ENCODE data around the gene PSMB7. TPM values are rescaled to one million over a fixed set of nuclear protein-coding genes. Genes with fewer than 3 reads are reported as not detected.
A peak's percentile ranks its signal among the peaks of the same experiment; 100 is the strongest.

Gene PSMB7
- total and polyA plus RNA-seq, 2 of the 8 experiments (the other 6 are each of a cell fraction or from before 2014, with no cell fraction given), result 222 to 357 TPM

- peak overlapping the region in 1 of 4 experiments; percentile 63; a peak in 1 of 8 replicates for H3K4me3 ChIP-seq (ENCODE audit: extremely low read depth in 1 of 4, insufficient read depth in 2 of 4, low read depth in 3 of 4, low read length in 4 of 4)
- FAIRE-seq, result no peak
- TF ChIP-seq ATF2 (IDR thresholded peaks at IDR 0.05; ENCODE audit: low read length), result no peak
- no peak for TF ChIP-seq E2F6 (IDR thresholded peaks at IDR 0.05)
- TF ChIP-seq ASH2L (IDR thresholded peaks at IDR 0.05; ENCODE audit: low read length), result peak; percentile 1
- TF ChIP-seq POLR2A (IDR thresholded peaks at IDR 0.05; ENCODE audit: control extremely low read depth in 1 of 2, low read depth in 2 of 2, low read length in 2 of 2), result no peak
Measured at GRCh38 chr9:124449381-124450151, 34.3 kb upstream of the PSMB7 start.

More at GRCh38 chr9:124449381-124450151, 34.3 kb upstream of the PSMB7 start:
- H4K20me1 ChIP-seq (replicated peaks in 1 of 2; ENCODE audit: control insufficient read depth in 1 of 2, insufficient read depth in 2 of 2, low read length in 2 of 2), result no peaks in the 10 kb centered on the region
- no peak overlapping the region for H2BK20ac ChIP-seq (ENCODE audit: low read length)
- peak overlapping the region; percentile 23; the same call in 1 of the 2 replicates for H2BK12ac ChIP-seq (ENCODE audit: low read depth, low read length)
- no peak overlapping the region for H3K56ac ChIP-seq (replicated peaks; ENCODE audit: insufficient read length, low read depth, low read length)
- H3K14ac ChIP-seq (ENCODE audit: insufficient read length), result no peak overlapping the region
- peak overlapping the region; percentile 13; the same call in 1 of the 2 replicates for H2BK15ac ChIP-seq (ENCODE audit: low read length)
- H4K5ac ChIP-seq (ENCODE audit: insufficient read length, low read depth, low read length), result no peak overlapping the region
- CTCF ChIA-PET (ENCODE audit: partially characterized antibody), result interaction anchor here (0.6 to 2.7 kb wide), 8 partner anchors 13 to 315 kb away, joined by 3 to 9 read pairs (median 4); no protein-coding TSS in a partner anchor
- H4K91ac ChIP-seq (replicated peaks; ENCODE audit: insufficient read length, low read length), result no peak overlapping the region
- H3K18ac ChIP-seq (ENCODE audit: extremely low read depth, low read length), result no peak overlapping the region
- H3K23ac ChIP-seq (ENCODE audit: insufficient read length), result no peak overlapping the region
- H3K4me1 ChIP-seq (replicated peaks in 1 of 4; ENCODE audit: control insufficient read depth in 3 of 4, insufficient read depth in 4 of 4, low read length in 3 of 4), result peaks cover 0 to 20% (median 14%) of the 10 kb centered on the region in 4 experiments; a peak in 6 of 7 replicates
- no peaks in the 10 kb centered on the region for H3K79me1 ChIP-seq (ENCODE audit: low read depth, low read length)
- peaks cover 0 to 4% of the 10 kb centered on the region in 2 experiments; a peak in 2 of 4 replicates for H3K9me3 ChIP-seq (ENCODE audit: insufficient read depth in 2 of 2, low read depth in 1 of 2, low read length in 1 of 2)
- H3K79me2 ChIP-seq (ENCODE audit: control insufficient read depth in 1 of 2, insufficient read depth in 2 of 2, low read length in 2 of 2), result no peaks in the 10 kb centered on the region
- H3K27ac ChIP-seq (ENCODE audit: low read depth, low read length), result no peak overlapping the region
- no peak overlapping the region for H3K9ac ChIP-seq (replicated peaks in 1 of 4; ENCODE audit: extremely low read depth in 1 of 4, low read depth in 3 of 4, low read length in 3 of 4)
- WGBS, 2 experiments (ENCODE audit: extremely low coverage in 1 of 2, insufficient coverage in 1 of 2, insufficient read length in 1 of 2, insufficient replicate concordance in 2 of 2, low coverage in 1 of 2, low lambda C conversion rate in 2 of 2, missing lambda C conversion rate in 1 of 2), result 75% methylated on average over 13 of the region's 13 CpGs; no CpG with 5 or more reads in 1 of the 2 experiments
- no peak overlapping the region for H2BK5ac ChIP-seq (ENCODE audit: low read depth, low read length)
- 0 out of 2 replicates have a peak overlapping the region, but pooled peaks have one; percentile 42 for H2AFZ ChIP-seq (ENCODE audit: low read length)
- no peak overlapping the region for H3K4ac ChIP-seq (replicated peaks; ENCODE audit: insufficient read length, low read depth, low read length)
- peak overlapping the region; percentile 39 to 80 for H3K4me2 ChIP-seq (ENCODE audit: insufficient read depth in 1 of 2, low read depth in 2 of 2, low read length in 2 of 2)
- H2AK5ac ChIP-seq (ENCODE audit: low read depth, low read length), result no peak overlapping the region
- no peak for DNase-seq (ENCODE audit: low read depth in 1 of 2, low spot score in 2 of 2)
- H2BK120ac ChIP-seq (replicated peaks; ENCODE audit: low read depth, low read length), result no peak overlapping the region
- H3K27me3 ChIP-seq (replicated peaks in 1 of 4; ENCODE audit: control insufficient read depth in 3 of 4, extremely low read depth in 1 of 4, insufficient read depth in 3 of 4, low read length in 3 of 4), result peaks cover 10 to 33% (median 25%) of the 10 kb centered on the region in 4 experiments
- H3K23me2 ChIP-seq (ENCODE audit: low read depth, low read length), result peaks cover 13% of the 10 kb centered on the region; the same call in 1 of the 2 replicates
- peak overlapping the region; percentile 12; the same call in 1 of the 2 replicates for H4K8ac ChIP-seq (ENCODE audit: extremely low read depth, insufficient read depth, low read length)
- H3K36me3 ChIP-seq (ENCODE audit: control insufficient read depth in 2 of 4, insufficient read depth in 4 of 4, low read length in 3 of 4), result peaks cover 0 to 3% (median 0%) of the 10 kb centered on the region in 4 experiments; a peak in 1 of 8 replicates
- POLR2A ChIA-PET (ENCODE audit: partially characterized antibody), result no interaction called here

All from H1 (cell line).